ENCODE measurements around the gene NRG2. TPM values are rescaled to one million over a fixed set of nuclear protein-coding genes. Genes with fewer than 3 reads are reported as not detected.

NRG2 gene
- total RNA-seq, 4 donors from 2014 or later, result 1.1 to 2.9 (median 1.8) TPM

DNA sequence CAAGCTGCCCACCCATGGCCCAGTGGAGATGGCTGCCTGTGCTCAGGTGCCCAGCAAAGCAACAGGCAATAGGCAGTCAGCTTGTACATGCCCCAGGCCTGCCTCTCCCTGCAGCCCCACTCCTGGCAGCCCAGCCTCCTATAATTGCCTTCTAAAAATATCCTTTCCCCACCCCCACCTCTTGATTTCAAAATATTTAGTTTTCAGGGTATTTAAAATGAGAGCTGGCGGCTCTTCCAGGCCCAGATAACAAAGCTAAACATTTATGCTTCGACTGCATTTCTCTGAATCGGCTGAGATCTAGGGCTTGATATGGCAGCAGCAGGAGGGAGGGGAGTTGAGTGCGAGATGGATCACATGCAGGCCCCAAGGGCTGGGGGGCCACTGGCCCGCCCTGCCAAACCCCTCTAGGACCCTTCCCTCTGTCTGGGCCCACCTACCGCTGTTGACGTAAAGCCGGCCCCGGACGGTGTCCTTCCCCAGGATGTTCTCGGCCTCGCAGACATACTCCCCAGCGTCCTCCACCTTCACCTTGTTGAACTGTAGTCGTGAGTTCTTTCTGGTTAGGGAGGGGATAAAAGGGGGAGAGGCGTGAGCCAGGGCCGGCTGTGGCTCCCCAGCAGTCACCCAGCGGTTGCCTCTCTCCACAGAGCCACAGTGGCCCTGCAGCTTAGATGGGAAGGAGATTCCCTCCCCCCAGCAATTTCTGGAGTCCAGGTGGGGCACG lies 162.5 kb downstream of the NRG2 start:
- no peak overlapping the region for H3K27ac ChIP-seq
- H3K27me3 ChIP-seq, result no peaks in the 10 kb centered on the region
- H3K36me3 ChIP-seq, result no peaks in the 10 kb centered on the region
- no peaks in the 10 kb centered on the region for H3K9me3 ChIP-seq
- TF ChIP-seq, protein P1, sequence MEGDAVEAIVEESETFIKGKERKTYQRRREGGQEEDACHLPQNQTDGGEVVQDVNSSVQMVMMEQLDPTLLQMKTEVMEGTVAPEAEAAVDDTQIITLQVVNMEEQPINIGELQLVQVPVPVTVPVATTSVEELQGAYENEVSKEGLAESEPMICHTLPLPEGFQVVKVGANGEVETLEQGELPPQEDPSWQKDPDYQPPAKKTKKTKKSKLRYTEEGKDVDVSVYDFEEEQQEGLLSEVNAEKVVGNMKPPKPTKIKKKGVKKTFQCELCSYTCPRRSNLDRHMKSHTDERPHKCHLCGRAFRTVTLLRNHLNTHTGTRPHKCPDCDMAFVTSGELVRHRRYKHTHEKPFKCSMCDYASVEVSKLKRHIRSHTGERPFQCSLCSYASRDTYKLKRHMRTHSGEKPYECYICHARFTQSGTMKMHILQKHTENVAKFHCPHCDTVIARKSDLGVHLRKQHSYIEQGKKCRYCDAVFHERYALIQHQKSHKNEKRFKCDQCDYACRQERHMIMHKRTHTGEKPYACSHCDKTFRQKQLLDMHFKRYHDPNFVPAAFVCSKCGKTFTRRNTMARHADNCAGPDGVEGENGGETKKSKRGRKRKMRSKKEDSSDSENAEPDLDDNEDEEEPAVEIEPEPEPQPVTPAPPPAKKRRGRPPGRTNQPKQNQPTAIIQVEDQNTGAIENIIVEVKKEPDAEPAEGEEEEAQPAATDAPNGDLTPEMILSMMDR (IDR thresholded peaks at IDR 0.05), result no peak
- no peak for TF ChIP-seq POLR2A (IDR thresholded peaks at IDR 0.05)
- H3K4me3 ChIP-seq (replicated peaks in 1 of 3), result no peak overlapping the region
- WGBS, 2 donors, result 77 to 82% methylated on average over 18 of the region's 18 CpGs
- DNase-seq, result no peak
- H3K4me1 ChIP-seq, result no peaks in the 10 kb centered on the region
- intact Hi-C loops (cut with DNase I), result no loop called here

DNA sequence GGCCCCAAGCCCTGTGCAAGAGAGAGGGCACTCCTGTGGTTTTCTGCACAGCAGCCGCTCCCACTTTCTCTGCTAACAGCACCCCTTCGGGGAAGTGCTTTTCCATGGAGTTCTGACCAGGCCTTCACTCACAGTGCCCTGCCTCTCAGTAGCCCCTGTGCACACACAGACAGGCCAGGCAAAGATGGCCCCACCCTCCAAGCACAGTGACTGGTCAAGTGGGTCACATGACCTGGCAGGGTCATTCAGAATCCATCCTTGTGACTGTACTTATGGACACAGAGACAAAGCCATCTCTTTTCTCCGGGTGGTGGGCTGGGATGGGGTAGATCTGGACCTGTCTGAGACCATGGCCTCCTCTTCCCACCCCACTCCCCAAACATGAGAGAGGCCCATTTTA lies 165.0 kb downstream of the NRG2 start:
- H3K9me3 ChIP-seq, result no peaks in the 10 kb centered on the region
- no peak overlapping the region for H3K27ac ChIP-seq
- intact Hi-C loops (cut with DNase I), result no loop called here
- H3K4me1 ChIP-seq, result no peaks in the 10 kb centered on the region
- TF ChIP-seq POLR2A (IDR thresholded peaks at IDR 0.05), result no peak
- TF ChIP-seq, protein P1 (IDR thresholded peaks at IDR 0.05), result no peak
- no peaks in the 10 kb centered on the region for H3K27me3 ChIP-seq
- no peaks in the 10 kb centered on the region for H3K36me3 ChIP-seq
- WGBS, 2 donors, result 89 to 93% methylated on average over 3 of the region's 3 CpGs
- no peak overlapping the region for H3K4me3 ChIP-seq (replicated peaks in 1 of 3)
- DNase-seq, result peak; percentile 46

DNA sequence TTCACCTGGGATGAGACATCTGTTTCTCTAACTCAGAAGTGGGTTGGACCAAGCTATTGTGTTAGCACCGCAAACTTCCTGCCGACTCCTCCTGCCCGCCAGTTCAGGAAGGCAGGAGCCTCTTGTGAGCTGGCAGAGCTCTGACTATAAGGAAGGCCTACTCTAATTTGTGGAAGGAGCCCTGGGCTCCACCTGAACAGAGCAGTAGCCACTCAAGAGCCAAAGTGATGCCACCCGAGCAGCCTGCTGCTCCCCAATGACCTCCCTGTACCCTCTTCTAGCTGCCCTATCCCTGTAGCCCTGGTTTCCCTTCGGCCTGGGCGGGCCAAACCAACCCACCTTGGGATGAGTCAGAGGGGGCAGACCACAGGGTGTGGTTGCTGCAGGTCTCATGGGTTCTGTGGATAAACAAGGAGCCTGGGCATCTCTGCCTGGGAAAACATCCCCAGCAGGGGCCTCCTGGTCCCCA lies 165.9 kb downstream of the NRG2 start:
- intact Hi-C loops (cut with DNase I), result no loop called here
- DNase-seq, result no peak
- no peak overlapping the region for H3K27ac ChIP-seq

DNA sequence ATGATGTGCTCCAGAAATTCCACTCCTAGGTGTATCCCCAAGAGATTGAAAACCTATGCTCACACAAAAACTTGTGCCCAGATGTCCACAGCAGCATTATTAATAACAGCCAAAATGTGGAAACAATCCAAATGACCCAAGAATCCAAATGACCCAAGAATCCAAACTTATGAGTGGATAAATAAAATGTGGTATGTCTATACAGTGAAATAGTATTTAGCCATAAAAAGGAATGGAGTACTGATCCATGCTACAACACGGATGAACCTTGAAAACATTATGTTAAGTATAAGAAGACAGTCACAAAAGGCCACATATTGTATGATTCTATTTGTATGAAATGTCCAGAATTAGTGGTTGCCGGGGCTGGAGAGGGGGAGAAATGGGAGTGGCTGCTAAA lies 167.1 kb downstream of the NRG2 start:
- no peaks in the 10 kb centered on the region for H3K27me3 ChIP-seq
- WGBS, 2 donors, result 94 to 98% methylated on average over 2 of the region's 2 CpGs
- no peak for DNase-seq

More for the DNA sequence above, 165.9 kb downstream of the NRG2 start:
- 91 to 92% methylated on average over 5 to 6 of the region's 6 CpGs for WGBS, 2 donors
- Histone ChIP-seq H3K9me3 (no peaks in the 10 kb centered on the region), H3K4me1 (no peaks in the 10 kb centered on the region), H3K4me3 (replicated peaks in 1 of 3) (no peak overlapping the region), H3K27me3 (no peaks in the 10 kb centered on the region), H3K36me3 (no peaks in the 10 kb centered on the region)
- TF ChIP-seq POLR2A (IDR thresholded peaks at IDR 0.05), result no peak

DNA sequence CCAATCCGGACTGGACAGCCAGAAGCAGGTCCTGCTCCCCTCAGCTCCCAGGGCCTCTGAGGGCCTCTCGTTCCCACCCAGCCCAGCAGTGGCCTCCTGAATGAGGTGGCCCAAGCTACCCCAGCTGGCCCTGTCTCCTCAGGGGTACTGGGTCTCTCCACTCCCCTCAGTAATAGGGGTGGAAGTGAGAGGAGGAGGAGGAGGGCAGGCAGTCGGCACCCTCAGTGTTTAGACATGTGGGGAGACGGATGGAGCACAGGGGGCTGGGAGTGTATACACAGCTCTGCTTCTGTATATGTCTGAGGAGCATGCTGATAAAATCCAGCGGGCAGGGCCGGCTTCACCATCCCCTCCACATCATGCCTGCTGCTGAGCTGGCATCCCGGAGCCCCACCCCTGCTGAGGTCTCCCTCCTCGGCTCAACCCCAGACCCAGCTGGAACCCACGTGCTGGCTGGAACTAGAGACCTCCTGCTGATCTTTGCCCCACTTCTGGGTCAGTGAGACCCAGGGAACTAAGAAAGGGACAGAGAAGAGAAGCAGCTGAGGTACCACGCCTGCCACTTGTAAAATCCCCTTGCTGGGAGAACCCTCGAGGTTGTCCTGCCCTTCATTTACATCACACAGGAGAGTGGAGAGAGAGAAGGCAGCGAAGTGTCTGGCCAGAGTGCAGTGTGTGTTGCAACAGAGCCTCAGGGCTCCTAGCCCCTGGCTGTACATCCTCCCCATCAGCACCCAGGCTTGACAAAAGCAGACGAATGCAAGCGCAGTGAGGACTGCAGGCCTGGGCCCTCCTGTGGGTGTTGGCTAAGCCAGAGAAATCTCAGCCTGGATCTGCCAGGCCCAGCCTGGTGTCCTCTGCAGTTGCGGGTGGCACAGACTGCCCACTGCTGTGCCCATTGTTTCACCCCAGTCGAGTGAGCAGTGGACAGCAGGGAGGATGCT lies 170.0 kb downstream of the NRG2 start:
- DNase-seq, result no peak
- no peak overlapping the region for H3K27ac ChIP-seq
- H3K36me3 ChIP-seq, result no peaks in the 10 kb centered on the region
- no peaks in the 10 kb centered on the region for H3K27me3 ChIP-seq
- no peak overlapping the region for H3K4me3 ChIP-seq (replicated peaks in 1 of 3)
- TF ChIP-seq, protein P1 (IDR thresholded peaks at IDR 0.05), result no peak
- no peak for TF ChIP-seq POLR2A (IDR thresholded peaks at IDR 0.05)
- 67 to 68% methylated on average over 12 to 14 of the region's 16 CpGs for WGBS, 2 donors
- H3K9me3 ChIP-seq, result no peaks in the 10 kb centered on the region
- intact Hi-C loops (cut with DNase I), result no loop called here
- peaks cover 3 to 9% of the 10 kb centered on the region in 2 donors for H3K4me1 ChIP-seq

More for the DNA sequence above, 167.1 kb downstream of the NRG2 start:
- intact Hi-C loops (cut with DNase I), result no loop called here
- Histone ChIP-seq H3K36me3 (no peaks in the 10 kb centered on the region), H3K4me1 (no peaks in the 10 kb centered on the region), H3K27ac (no peak overlapping the region), H3K9me3 (no peaks in the 10 kb centered on the region), H3K4me3 (replicated peaks in 1 of 3) (no peak overlapping the region)
- TF ChIP-seq, protein P1 (IDR thresholded peaks at IDR 0.05), result no peak
- no peak for TF ChIP-seq POLR2A (IDR thresholded peaks at IDR 0.05)

Data from thyroid gland (tissue), 4 donors.